Stimulated activated CD8-positive, alpha-beta memory T cell treated with anti-CD3 and anti-CD28 coated beads, Interleukin-4, amount 100 ng/mL, for 24 hours (primary cell): ENCODE data around the gene ABCB8.
A peak's percentile ranks its signal among the peaks of the same experiment; 100 is the strongest.
"Not testable (repeated sequence)": the region's sequence is repeated elsewhere in the genome, so short reads cannot be mapped to it uniquely, and the experiment has no call there.

Experiments
- DNase-seq: peaks from one replicate; pipeline ENCODE4 v3.0.0-alpha.2; 2020; ENCODE audit warnings: low read depth

ABCB8 gene

DNA sequence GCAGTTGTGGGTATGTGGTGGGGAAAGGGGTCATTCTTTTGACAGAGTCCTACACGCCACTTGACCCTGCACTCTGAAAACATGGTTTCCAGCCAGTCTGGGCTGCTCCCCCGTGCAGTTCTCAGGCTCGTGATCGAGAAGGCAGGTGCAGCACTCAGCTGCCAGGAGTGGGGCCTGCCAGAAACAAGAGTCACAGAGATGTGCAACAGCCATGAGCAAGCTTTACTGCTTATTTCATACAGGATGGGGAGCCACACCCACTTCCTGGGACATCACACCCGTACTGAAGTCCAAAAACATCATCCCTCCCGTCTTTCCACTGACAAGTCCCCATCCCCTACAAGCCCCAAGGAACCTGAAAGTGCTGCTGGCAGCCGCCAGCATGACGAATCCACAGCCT is 13.3 kb upstream of the ABCB8 start:
- no peak for DNase-seq

DNA sequence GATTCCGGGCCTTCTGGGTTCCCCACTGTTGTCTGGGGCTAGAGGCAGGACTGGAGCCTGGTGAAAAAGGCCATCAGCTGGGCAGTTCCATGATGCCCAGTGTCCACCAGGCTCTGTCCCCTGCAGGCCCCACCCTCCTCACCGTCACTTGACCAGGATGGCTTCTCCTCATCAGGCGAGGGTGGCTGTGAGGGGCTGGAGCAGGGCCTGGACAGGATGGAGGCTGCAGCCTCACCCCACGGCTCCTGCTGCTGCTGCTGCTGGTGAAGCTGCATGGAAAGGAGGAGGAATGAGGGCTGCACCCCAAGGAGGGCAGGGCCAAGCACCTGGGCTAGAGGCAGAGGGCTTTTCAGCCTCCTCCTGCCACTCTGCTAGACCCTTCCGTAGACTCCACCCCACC is 12.3 kb upstream of the ABCB8 start:
- no peak for DNase-seq

DNA sequence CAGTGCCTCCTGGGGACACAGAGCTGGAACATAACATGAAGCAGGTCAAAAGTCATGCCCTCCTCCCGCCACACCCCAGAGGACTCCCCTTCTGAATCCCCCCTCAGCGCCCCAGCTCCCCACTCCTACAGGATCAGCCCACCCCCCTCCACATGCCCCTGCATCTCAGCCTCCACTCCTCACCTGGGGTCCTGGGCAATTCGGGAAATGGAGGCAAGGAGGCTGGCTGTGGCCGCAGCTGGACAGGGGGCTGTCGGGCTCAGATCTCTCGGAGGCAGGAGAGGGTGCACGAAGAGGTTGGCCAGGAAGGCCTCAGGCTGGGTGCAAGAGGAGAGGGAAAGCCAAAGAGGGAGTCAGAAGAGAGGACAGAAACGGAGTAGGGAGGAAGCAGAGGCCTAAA is 11.7 kb upstream of the ABCB8 start:
- DNase-seq: no peak

- no peak for DNase-seq
These were observed 11.3 kb upstream of the ABCB8 start for GRCh38 chr7:151016942-151017341.

DNA sequence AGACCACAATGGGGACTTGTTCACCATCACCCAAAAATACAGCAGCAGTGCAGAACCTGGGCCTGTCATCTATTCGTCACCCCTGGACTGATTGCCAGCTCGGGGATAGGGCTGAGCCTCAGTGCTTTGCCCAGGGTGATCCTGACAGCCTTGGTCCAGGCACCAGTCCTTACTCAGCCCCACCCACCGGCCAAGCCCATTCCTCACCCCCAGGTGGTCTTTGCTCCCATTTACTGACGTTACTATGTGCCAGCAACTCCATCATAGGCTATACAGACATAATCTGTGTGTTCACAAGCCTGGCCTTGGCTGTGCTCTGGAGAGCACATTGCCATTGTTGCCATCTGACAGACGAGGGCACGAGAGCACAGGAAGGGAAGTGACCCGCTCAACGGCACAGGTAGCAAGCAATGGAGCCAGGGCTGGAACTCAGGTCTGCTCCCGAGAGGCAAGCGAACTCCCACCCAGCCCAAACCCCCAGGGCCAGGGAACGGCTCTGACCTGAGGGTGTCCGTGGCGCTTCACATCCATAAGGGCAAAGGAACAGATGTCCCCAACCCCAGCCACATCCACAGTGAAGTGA is 10.8 kb upstream of the ABCB8 start:
- DNase-seq: no peak

GRCh38 chr7:151017953-151018420 is 10.3 kb upstream of the ABCB8 start:
- peak; percentile 72 for DNase-seq

DNA sequence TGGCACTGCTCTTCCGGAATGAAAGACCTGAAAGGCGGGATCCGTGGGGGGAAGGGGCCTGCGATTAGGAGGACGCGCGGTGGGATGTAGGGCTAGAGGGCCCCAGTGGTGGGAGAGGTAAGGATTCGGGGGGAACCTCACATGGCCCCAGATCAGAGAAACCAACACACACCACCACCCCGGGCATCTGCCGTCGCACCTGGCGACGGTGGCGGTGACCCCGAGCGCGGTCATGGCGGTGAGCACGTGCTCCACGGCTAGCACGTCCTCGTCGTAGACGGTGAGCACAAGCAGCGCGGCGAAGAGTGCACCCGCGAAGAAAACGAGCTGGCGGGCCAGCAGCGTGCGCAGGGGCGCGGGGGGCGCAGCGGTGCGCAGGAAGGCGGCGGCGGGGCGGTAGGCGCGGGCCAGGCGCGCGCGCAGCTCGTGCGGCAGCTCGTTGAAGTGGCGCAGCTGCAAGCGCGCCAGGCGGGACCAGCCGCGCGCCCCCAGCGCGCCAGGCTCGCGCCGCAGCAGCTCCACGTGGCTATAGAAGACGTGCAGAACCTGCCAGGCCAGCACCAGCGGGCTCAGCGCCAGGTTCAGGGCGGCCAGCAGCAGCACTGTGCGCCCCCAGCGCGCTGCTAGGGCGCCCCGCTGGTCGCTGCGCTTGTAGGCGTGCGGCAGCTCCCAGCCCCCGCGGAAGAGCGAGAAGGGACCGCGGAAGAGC is 9.7 kb upstream of the ABCB8 start:
- no peak for DNase-seq

GRCh38 chr7:151019130-151019447 is 9.2 kb upstream of the ABCB8 start:
- no peak for DNase-seq

- no peak for DNase-seq
These were observed 8.0 kb upstream of the ABCB8 start for GRCh38 chr7:151020231-151020630.

DNA sequence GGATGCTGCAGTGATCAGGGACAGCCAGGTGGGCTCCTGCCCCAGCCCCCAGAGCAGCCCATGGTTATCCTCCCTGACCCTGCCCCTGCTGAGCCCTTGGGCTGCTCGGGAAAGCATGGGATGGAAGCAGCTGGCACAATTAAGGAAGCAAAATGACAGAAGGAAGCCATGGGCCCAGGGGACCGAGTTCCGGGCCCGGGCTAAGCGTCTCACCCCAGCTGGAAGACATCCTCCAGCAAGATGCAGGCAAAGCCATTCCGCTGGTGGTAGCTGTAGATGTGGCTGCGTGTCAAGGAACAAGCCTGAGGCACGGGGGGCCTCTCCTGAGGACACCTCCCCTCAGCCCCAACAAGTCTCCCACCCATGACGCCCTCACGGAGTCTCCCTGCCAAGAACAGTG is 5.0 kb upstream of the ABCB8 start:
- DNase-seq: no peak

- no peak for DNase-seq
These were observed 3.7 kb upstream of the ABCB8 start, which contains the start of gene ATG9B for GRCh38 chr7:151024435-151025056. TSS of gene ATG9B (minus strand) at chr7:151024494. CDS start at chr7:151024423, 71 bp downstream.

GRCh38 chr7:151025924-151026671 is 2.2 kb upstream of the ABCB8 start:
- DNase-seq: no peak

DNA sequence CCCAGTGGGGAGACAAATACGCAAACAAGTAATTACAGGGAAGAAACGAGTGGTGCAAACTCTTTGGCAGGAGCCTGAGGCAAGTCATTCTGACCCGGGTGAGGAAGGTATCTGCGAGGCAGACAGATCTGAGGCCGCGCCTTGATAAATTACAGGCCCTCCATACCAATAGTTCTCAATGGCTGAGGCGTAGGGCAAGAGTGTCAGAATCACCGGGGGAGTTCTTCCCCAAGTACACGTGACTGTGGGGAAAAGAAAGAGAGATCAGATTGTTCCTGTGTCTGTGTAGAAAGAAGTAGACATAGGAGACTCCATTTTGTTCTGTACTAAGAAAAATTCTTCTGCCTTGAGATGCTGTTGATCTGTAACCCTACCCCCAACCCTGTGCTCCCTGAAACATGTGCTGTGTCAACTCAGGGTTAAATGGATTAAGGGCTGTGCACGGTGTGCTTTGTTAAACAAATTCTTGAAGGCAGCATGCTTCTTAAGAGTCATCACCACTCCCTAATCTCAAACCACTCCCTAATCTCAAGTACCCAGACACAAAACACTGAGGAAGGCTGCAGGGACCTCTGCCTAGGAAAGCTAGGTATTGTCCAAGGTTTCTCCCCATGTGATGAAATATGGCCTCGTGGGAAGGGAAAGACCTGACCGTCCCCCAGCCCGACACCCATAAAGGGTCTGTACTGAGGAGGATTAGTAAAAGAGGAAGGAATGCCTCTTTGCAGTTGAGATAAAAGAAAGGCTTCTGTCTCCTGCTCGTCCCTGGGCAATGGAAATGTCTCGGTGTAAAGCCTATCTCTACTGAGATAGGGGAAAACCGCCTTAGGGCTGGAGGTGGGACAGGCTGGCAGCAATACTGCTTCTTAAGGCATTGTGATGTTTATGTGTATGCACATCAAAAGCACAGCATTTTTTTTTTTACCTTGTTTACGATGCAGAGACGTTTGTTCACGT is 1.2 kb upstream of the ABCB8 start:
- not testable (repeated sequence) for DNase-seq

GRCh38 chr7:151027728-151028130 is 521 bp upstream of the ABCB8 start:
- DNase-seq: not testable (repeated sequence)

- DNase-seq: no peak
These were observed 775 bp downstream of the ABCB8 start for GRCh38 chr7:151028948-151029501.

GRCh38 chr7:151031011-151031410 is 2.8 kb downstream of the ABCB8 start:
- DNase-seq: no peak

DNA sequence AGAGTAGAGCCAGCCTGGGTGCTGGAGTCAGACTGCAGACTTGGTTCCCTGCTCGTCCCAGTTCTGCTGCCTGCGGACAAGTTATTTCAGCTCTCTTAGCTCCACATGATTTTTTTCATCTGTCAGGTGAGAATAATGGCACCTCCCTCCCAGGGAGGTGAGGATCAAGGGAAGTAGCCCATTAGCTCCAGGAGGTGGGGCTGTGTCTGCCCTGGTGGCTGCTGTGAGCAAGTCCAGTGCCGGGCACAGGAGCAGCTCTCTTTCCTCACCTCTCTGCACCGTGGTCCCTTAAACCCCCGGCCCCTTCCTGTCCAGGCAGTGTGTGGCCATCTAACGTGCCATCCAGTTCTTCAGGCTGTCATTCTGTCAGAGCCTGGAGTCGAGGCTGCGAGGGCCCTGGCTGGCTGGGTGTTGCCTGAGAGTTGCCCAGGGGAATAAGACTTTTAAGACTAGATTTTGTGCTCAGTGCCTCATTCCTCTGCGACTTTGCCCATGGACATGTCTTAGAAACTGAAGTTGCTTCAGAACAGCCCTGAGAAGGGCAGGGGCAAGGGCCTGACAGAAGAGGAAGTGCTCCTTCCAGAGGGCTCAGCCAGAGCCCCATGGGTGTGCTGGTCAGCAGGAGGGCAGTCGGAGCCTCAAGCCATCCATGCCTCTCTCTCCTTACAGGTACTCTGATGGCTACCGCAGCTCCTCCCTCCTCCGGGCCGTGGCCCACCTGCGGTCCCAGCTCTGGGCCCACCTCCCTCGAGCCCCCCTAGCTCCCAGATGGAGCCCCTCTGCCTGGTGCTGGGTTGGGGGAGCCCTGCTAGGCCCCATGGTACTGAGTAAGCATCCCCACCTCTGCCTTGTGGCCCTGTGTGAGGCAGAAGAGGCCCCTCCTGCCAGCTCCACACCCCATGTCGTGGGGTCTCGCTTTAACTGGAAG is 5.0 kb downstream of the ABCB8 start:
- no peak for DNase-seq

- DNase-seq: no peak
These were observed 5.6 kb downstream of the ABCB8 start for GRCh38 chr7:151033864-151034249.

GRCh38 chr7:151034312-151035025 is 6.2 kb downstream of the ABCB8 start:
- DNase-seq: no peak
